ENCODE measurements around the gene LTBP1. TPM values are rescaled to one million over a fixed set of nuclear protein-coding genes. Genes with fewer than 3 reads are reported as not detected.
"Not testable (repeated sequence)": the region's sequence is repeated elsewhere in the genome, so short reads cannot be mapped to it uniquely, and the experiment has no call there.

LTBP1 gene
- total RNA-seq, 2 experiments from 2014 or later, result 0.06 TPM; not detected in 1

- no peak for TF ChIP-seq CTCF (IDR thresholded peaks at IDR 0.05)
- no peaks in the 10 kb centered on the region for H3K36me3 Mint-ChIP-seq (ENCODE audit: low read depth)
- Histone ChIP-seq H3K27me3 (ENCODE audit: control insufficient read depth in 1 of 2, insufficient read depth in 2 of 2, low read length in 2 of 2) (no peaks in the 10 kb centered on the region), H3K4me1 (ENCODE audit: insufficient read depth, low read length) (no peaks in the 10 kb centered on the region), H3K27ac (ENCODE audit: low read depth in 1 of 2, low read length in 2 of 2) (no peak overlapping the region), H3K36me3 (ENCODE audit: insufficient read depth, low read length) (no peaks in the 10 kb centered on the region), H3K4me3 (ENCODE audit: low read length) (no peak overlapping the region), H3K9me3 (ENCODE audit: control insufficient read depth in 1 of 2, insufficient read depth in 1 of 2, low read length in 2 of 2) (no peaks in the 10 kb centered on the region)
- H3K9me3 Mint-ChIP-seq, result no peaks in the 10 kb centered on the region
- no peaks in the 10 kb centered on the region for H3K4me1 Mint-ChIP-seq (ENCODE audit: low read depth)
- ChIA-PET CTCF (no interaction called here), POLR2A (no interaction called here)
- H3K4me3 Mint-ChIP-seq, result no peak overlapping the region
- intact Hi-C loops (cut with DNase I, micrococcal nuclease), result no loop called here
- DNase-seq, result no peak
- no peak for ATAC-seq (ENCODE audit: poor library complexity)
- H3K27me3 Mint-ChIP-seq, result no peaks in the 10 kb centered on the region
- H3K27ac Mint-ChIP-seq, result no peak overlapping the region
Measured at GRCh38 chr2:33365264-33365970, 418.7 kb downstream of the LTBP1 start.

GRCh38 chr2:33366473-33366872 lies 419.7 kb downstream of the LTBP1 start:
- ChIA-PET CTCF (no interaction called here), POLR2A (interaction anchor here (0.7 kb wide), 1 partner anchor 15 kb away, joined by 3 read pairs; no protein-coding TSS in a partner anchor)
- Histone ChIP-seq H3K36me3 (ENCODE audit: insufficient read depth, low read length) (no peaks in the 10 kb centered on the region), H3K9me3 (ENCODE audit: control insufficient read depth in 1 of 2, insufficient read depth in 1 of 2, low read length in 2 of 2) (no peaks in the 10 kb centered on the region), H3K4me3 (ENCODE audit: low read length) (no peak overlapping the region), H3K27ac (ENCODE audit: low read depth in 1 of 2, low read length in 2 of 2) (no peak overlapping the region), H3K4me1 (ENCODE audit: insufficient read depth, low read length) (no peaks in the 10 kb centered on the region), H3K27me3 (ENCODE audit: control insufficient read depth in 1 of 2, insufficient read depth in 2 of 2, low read length in 2 of 2) (no peaks in the 10 kb centered on the region)
- Mint-ChIP-seq H3K36me3 (ENCODE audit: low read depth) (no peaks in the 10 kb centered on the region), H3K4me3 (no peak overlapping the region), H3K27me3 (no peaks in the 10 kb centered on the region), H3K27ac (no peak overlapping the region), H3K4me1 (ENCODE audit: low read depth) (no peaks in the 10 kb centered on the region), H3K9me3 (no peaks in the 10 kb centered on the region)
- intact Hi-C loops (cut with DNase I, micrococcal nuclease), result no loop called here
- ATAC-seq (ENCODE audit: poor library complexity) (no peak), DNase-seq (no peak)
- TF ChIP-seq CTCF (IDR thresholded peaks at IDR 0.05), result no peak

- H3K9me3 Mint-ChIP-seq; intact Hi-C loops (cut with DNase I, micrococcal nuclease); H3K27me3 ChIP-seq (ENCODE audit: control insufficient read depth in 1 of 2, insufficient read depth in 2 of 2, low read length in 2 of 2); H3K9me3 ChIP-seq (ENCODE audit: control insufficient read depth in 1 of 2, insufficient read depth in 1 of 2, low read length in 2 of 2); ATAC-seq (ENCODE audit: poor library complexity); H3K36me3 ChIP-seq (ENCODE audit: insufficient read depth, low read length); H3K27ac ChIP-seq (ENCODE audit: low read depth in 1 of 2, low read length in 2 of 2); H3K4me3 Mint-ChIP-seq; POLR2A ChIA-PET; H3K4me3 ChIP-seq (ENCODE audit: low read length); H3K36me3 Mint-ChIP-seq (ENCODE audit: low read depth); H3K27ac Mint-ChIP-seq; H3K4me1 ChIP-seq (ENCODE audit: insufficient read depth, low read length); H3K27me3 Mint-ChIP-seq; CTCF ChIA-PET; H3K4me1 Mint-ChIP-seq (ENCODE audit: low read depth); DNase-seq: not testable (repeated sequence)
Measured at GRCh38 chr2:33368524-33368923, 421.8 kb downstream of the LTBP1 start.

GRCh38 chr2:33369191-33369590 lies 422.4 kb downstream of the LTBP1 start:
- POLR2A ChIA-PET, result no interaction called here

More at GRCh38 chr2:33369191-33369590, 422.4 kb downstream of the LTBP1 start:
- intact Hi-C loops (cut with DNase I, micrococcal nuclease), result no loop called here
- Histone ChIP-seq H3K9me3 (ENCODE audit: control insufficient read depth in 1 of 2, insufficient read depth in 1 of 2, low read length in 2 of 2) (no peaks in the 10 kb centered on the region), H3K36me3 (ENCODE audit: insufficient read depth, low read length) (no peaks in the 10 kb centered on the region), H3K4me1 (ENCODE audit: insufficient read depth, low read length) (no peaks in the 10 kb centered on the region), H3K27ac (ENCODE audit: low read depth in 1 of 2, low read length in 2 of 2) (no peak overlapping the region), H3K4me3 (ENCODE audit: low read length) (no peak overlapping the region), H3K27me3 (ENCODE audit: control insufficient read depth in 1 of 2, insufficient read depth in 2 of 2, low read length in 2 of 2) (no peaks in the 10 kb centered on the region)
- ATAC-seq (ENCODE audit: poor library complexity) (no peak), DNase-seq (no peak)
- TF ChIP-seq CTCF (IDR thresholded peaks at IDR 0.05), result no peak
- H3K27me3 Mint-ChIP-seq, result no peaks in the 10 kb centered on the region
- no peak overlapping the region for H3K4me3 Mint-ChIP-seq
- H3K9me3 Mint-ChIP-seq, result no peaks in the 10 kb centered on the region
- no peak overlapping the region for H3K27ac Mint-ChIP-seq
- CTCF ChIA-PET, result no interaction called here
- H3K36me3 Mint-ChIP-seq (ENCODE audit: low read depth), result no peaks in the 10 kb centered on the region
- H3K4me1 Mint-ChIP-seq (ENCODE audit: low read depth), result no peaks in the 10 kb centered on the region
